GM23248 (cell line): Measurements from ENCODE around the gene PLPPR4. TPM values are rescaled to one million over a fixed set of nuclear protein-coding genes. Genes with fewer than 3 reads are reported as not detected.

ENCODE experiments used
- DNase-seq: peaks from one replicate; pipeline ENCODE4 v3.0.0-alpha.2; 2015
- H2AFZ ChIP-seq: fragments of 200-600 bp; sonication (generic); 2 replicates; pipeline ENCODE4 v1.6.1; 2016; ENCODE audit warnings: antibody characterized with exemption
- H3F3A ChIP-seq: fragments of 200-600 bp; sonication (generic); 2 replicates; pipeline ENCODE4 v1.6.1; 2016; ENCODE audit warnings: mild to moderate bottlenecking, antibody characterized with exemption, mixed run types; ENCODE audit not compliant: insufficient read depth
- H3K27ac ChIP-seq: fragments of 200-600 bp; sonication (generic); 2 replicates; pipeline ENCODE4 v1.5.1; 2016; ENCODE audit warnings: mild to moderate bottlenecking
- H3K27me3 ChIP-seq: fragments of 200-600 bp; sonication (generic); replicated peaks from 2 replicates; pipeline ENCODE4 v1.6.1; 2016; ENCODE audit warnings: mild to moderate bottlenecking; ENCODE audit not compliant: insufficient read depth
- H3K36me3 ChIP-seq: fragments of 200-600 bp; sonication (generic); 2 replicates; pipeline ENCODE4 v1.6.1; 2016; ENCODE audit warnings: low read depth, mild to moderate bottlenecking
- H3K4me1 ChIP-seq: fragments of 200-600 bp; sonication (generic); 2 replicates; pipeline ENCODE4 v1.6.1; 2016; ENCODE audit warnings: mild to moderate bottlenecking; ENCODE audit not compliant: insufficient read depth
- H3K4me2 ChIP-seq: fragments of 200-600 bp; sonication (generic); one replicate; pipeline ENCODE4 v1.6.1; 2016; ENCODE audit warnings: mild to moderate bottlenecking; ENCODE audit not compliant: unreplicated experiment
- H3K4me3 ChIP-seq: fragments of 200-600 bp; sonication (generic); 2 replicates; pipeline ENCODE4 v1.5.1; 2016; ENCODE audit warnings: mild to moderate bottlenecking
- H3K79me2 ChIP-seq: fragments of 200-600 bp; sonication (generic); 2 replicates; pipeline ENCODE4 v1.6.1; 2016; ENCODE audit warnings: mild to moderate bottlenecking; ENCODE audit not compliant: insufficient read depth
- H3K9ac ChIP-seq: fragments of 200-600 bp; sonication (generic); 2 replicates; pipeline ENCODE4 v1.6.1; 2016; ENCODE audit warnings: mild to moderate bottlenecking
- H3K9me2 ChIP-seq: fragments of 200-600 bp; sonication (generic); 2 replicates; pipeline ENCODE4 v1.6.1; 2016; ENCODE audit warnings: mixed run types, mild to moderate bottlenecking, moderate library complexity; ENCODE audit not compliant: insufficient read depth
- H3K9me3 ChIP-seq: fragments of 200-600 bp; sonication (generic); one replicate; pipeline ENCODE4 v1.6.1; 2017; ENCODE audit warnings: low read depth
- H4K20me1 ChIP-seq: fragments of 200-600 bp; sonication (generic); 2 replicates; pipeline ENCODE4 v1.6.0; 2016; ENCODE audit not compliant: insufficient read depth
- EZH2 ChIP-seq: fragments of 200-600 bp; sonication (generic); IDR thresholded peaks from 2 replicates; pipeline ENCODE4 v1.6.1; 2018; ENCODE audit warnings: antibody characterized with exemption, mild to moderate bottlenecking; ENCODE audit not compliant: insufficient read depth, poor library complexity, severe bottlenecking
- EZH2phosphoT487 ChIP-seq: fragments of 200-600 bp; sonication (generic); IDR thresholded peaks from 2 replicates; pipeline ENCODE4 v1.6.1; 2018; ENCODE audit warnings: antibody characterized with exemption, moderate library complexity, mild to moderate bottlenecking, low read depth; ENCODE audit not compliant: insufficient read depth
- WGBS, 2 experiments: methylation state at CpG; one replicate each; pipeline ENCODE4 v1.1.6; 2015 to 2017; ENCODE audit warnings: low lambda C conversion rate in 2 of 2, low coverage in 1 of 2; ENCODE audit errors: missing lambda C conversion rate in 2 of 2; 5-methylcytosine and 5-hydroxymethylcytosine counted together
- in situ Hi-C: fragments of 300-500 bp; cut with MboI; formaldehyde crosslinking; loops from 2 replicates; pipeline ENCODE4 v1.15.0; 2020
- polyA plus RNA-seq: library from polyadenylated mRNA; unstranded; fragments of >200 nt; fragmentation: Nextera tagmentation; extraction: Ambion mirVana; gene quantifications from 2 replicates; pipeline ENCODE4 v1.2.1, GENCODE V29; 2016
- total RNA-seq: library from RNA; depleted of rRNA; stranded (reverse); fragments of >200 nt; shearing (Covaris generic); gene quantifications from 2 replicates; pipeline ENCODE4 v1.2.3, GENCODE V29; 2014

PLPPR4 gene
- total and polyA plus RNA-seq, 2 experiments from 2014 or later: 0.79 to 1.7 TPM

DNA sequence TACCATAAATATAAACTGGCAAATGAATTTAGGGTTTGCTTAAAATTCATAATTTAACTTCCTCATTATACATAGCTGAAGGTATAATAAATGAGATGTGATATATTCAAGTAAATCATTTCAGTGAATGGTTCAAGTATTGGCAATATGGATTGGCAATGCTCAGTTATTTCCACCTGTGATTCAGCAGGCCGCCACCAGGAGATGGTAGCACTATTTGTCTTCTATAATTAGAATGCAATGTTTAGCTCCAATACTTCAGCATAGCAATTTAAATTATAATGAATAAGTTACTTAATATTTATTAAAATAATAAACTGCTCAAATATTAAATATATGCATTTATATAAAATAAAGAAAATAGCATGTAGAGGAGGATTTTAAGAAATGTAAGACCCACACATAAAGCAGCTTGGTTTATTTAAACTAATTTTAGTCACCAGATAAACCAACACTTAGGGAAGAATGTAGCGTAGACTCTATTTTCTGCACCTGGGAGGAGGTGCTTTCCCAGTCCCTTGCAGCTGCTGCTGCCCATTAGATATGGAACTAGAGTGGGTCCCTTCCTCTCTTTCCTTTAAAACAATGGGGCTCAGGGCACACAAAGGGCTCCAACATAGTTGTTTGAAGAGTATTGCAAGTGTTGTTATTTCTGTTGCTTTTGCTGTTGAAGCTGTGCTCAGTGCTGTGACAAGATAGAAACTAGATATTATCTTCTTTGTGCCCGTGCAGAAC, 62.1 kb downstream of the PLPPR4 start:
- no peak overlapping the region for H3K27ac ChIP-seq
- in situ Hi-C loops: no loop called here
- DNase-seq: no peak

DNA sequence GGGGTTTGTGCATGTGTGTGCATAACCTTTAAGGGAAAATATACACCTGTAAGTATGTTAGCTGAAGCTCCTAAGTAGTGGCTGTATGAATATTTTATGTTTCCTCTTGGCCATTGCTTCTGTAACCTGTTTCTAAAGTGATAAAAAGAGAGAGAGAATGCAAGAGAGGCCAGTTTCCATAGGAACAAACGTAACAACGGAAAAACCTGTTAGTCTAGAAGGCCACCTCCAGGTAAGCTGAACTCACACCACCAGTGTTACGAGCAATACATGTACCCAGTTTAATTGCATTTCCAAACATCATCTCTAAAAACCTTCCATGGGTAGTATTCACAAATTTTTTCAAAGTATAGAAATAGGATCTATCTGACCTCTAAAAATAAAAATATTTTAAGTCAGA, 63.1 kb downstream of the PLPPR4 start:
- DNase-seq: no peak
- Histone ChIP-seq H3K27me3 (no peaks in the 10 kb centered on the region), H3K4me3 (no peak overlapping the region), H2AFZ (no peak overlapping the region), H3K9me2 (no peaks in the 10 kb centered on the region), H3K4me2 (no peak overlapping the region), H3K4me1 (no peaks in the 10 kb centered on the region), H4K20me1 (no peaks in the 10 kb centered on the region), H3K9me3 (no peaks in the 10 kb centered on the region), H3F3A (no peaks in the 10 kb centered on the region), H3K79me2 (no peaks in the 10 kb centered on the region), H3K36me3 (no peaks in the 10 kb centered on the region), H3K27ac (no peak overlapping the region), H3K9ac (no peak overlapping the region)
- TF ChIP-seq EZH2 (no peak), EZH2phosphoT487 (no peak)
- in situ Hi-C loops: no loop called here
- WGBS, 2 experiments: 40 to 47% methylated on average over 3 of the region's 3 CpGs

More for the DNA sequence above, 62.1 kb downstream of the PLPPR4 start:
- Histone ChIP-seq H3K4me2 (no peak overlapping the region), H4K20me1 (no peaks in the 10 kb centered on the region), H3K9me3 (no peaks in the 10 kb centered on the region), H3K9ac (no peak overlapping the region), H3K4me1 (no peaks in the 10 kb centered on the region), H3F3A (no peaks in the 10 kb centered on the region), H3K36me3 (no peaks in the 10 kb centered on the region), H3K4me3 (no peak overlapping the region), H3K79me2 (no peaks in the 10 kb centered on the region), H2AFZ (no peak overlapping the region), H3K9me2 (no peaks in the 10 kb centered on the region), H3K27me3 (no peaks in the 10 kb centered on the region)
- TF ChIP-seq EZH2 (no peak), EZH2phosphoT487 (no peak)
- 34 to 43% methylated on average over 3 of the region's 3 CpGs for WGBS, 2 experiments

DNA sequence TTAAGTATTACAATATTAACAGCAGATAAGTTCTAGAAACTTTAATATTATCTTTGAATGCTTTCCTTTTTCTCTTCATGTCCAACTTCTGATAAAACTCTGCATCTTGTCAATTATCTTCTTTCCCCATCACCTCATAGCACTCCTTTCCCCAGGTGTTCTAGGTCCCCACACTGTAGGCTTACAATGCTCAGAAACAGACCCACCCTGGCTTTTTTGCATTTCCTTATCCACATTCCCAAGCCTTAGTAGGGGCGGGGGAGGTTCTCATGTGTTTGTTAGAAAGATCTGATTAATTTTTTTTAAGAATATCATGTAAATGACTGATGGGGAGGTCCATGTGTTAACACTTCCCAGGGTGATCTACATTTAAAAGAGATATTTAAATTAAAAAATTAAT, 63.9 kb downstream of the PLPPR4 start:
- Histone ChIP-seq H3K27me3 (no peaks in the 10 kb centered on the region), H3K4me1 (no peaks in the 10 kb centered on the region), H2AFZ (no peak overlapping the region), H3K4me2 (no peak overlapping the region), H3K9me3 (no peaks in the 10 kb centered on the region), H3F3A (no peaks in the 10 kb centered on the region), H3K9ac (no peak overlapping the region), H3K27ac (no peak overlapping the region), H4K20me1 (no peaks in the 10 kb centered on the region), H3K36me3 (no peaks in the 10 kb centered on the region), H3K4me3 (no peak overlapping the region), H3K79me2 (no peaks in the 10 kb centered on the region), H3K9me2 (no peaks in the 10 kb centered on the region)
- in situ Hi-C loops: no loop called here
- WGBS, 2 experiments: 33 to 36% methylated on average over 1 of the region's 1 CpG
- TF ChIP-seq EZH2phosphoT487 (no peak), EZH2 (no peak)
- no peak for DNase-seq

DNA sequence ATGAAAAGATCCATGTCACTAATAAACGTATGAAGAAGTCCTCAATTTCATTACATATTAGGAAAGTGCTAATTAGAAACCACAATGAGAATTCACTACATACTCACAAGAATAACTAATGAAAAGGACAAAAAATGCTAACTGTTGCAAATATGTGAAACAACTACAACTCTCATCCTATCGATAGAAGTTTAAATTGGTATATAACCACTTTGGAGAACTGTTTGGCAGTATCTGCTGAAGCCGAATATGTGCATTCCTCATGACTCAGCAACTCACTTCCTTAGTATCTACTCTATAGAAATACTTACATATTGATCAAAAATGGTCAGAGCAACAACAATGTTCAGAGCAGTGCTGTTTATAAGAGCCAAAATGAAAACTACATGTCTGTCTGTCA, 66.8 kb downstream of the PLPPR4 start:
- H3K4me2 ChIP-seq: no peak overlapping the region
- H3K36me3 ChIP-seq: no peaks in the 10 kb centered on the region
- DNase-seq: no peak
- WGBS, 2 experiments: 64 to 68% methylated on average over 3 of the region's 3 CpGs
- no peaks in the 10 kb centered on the region for H3K4me1 ChIP-seq
- H3K9me2 ChIP-seq: no peaks in the 10 kb centered on the region
- H4K20me1 ChIP-seq: no peaks in the 10 kb centered on the region
- in situ Hi-C loops: no loop called here
- H3F3A ChIP-seq: no peaks in the 10 kb centered on the region
- H3K9ac ChIP-seq: no peak overlapping the region
- no peak overlapping the region for H3K4me3 ChIP-seq
- H3K27ac ChIP-seq: no peak overlapping the region
- H3K79me2 ChIP-seq: no peaks in the 10 kb centered on the region
- no peaks in the 10 kb centered on the region for H3K27me3 ChIP-seq
- no peak overlapping the region for H2AFZ ChIP-seq
- no peaks in the 10 kb centered on the region for H3K9me3 ChIP-seq
- TF ChIP-seq EZH2phosphoT487 (no peak), EZH2 (no peak)

DNA sequence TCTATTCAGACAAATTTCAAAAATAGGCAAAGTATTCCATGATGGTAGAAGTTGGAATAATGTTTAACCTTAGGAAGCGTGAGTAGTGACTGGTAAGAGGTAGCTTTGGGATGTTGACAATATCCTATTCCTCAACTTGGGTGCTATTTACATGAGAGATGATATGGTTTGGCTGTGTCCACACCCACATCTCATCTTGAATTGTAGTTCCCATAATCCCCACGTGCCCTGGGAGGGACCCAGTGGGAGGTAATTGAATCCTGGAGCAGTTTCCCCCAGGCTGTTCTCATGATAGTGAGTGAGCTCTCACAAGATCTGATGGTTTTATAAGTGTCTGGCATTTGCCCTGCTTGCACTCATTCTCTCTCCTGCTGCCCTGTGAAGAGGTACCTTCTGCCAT, 67.3 kb downstream of the PLPPR4 start:
- H3K27ac ChIP-seq: no peak overlapping the region
- no peaks in the 10 kb centered on the region for H3K4me1 ChIP-seq
- TF ChIP-seq EZH2 (no peak), EZH2phosphoT487 (no peak)
- no peaks in the 10 kb centered on the region for H3K79me2 ChIP-seq
- no peaks in the 10 kb centered on the region for H3K36me3 ChIP-seq
- no peaks in the 10 kb centered on the region for H4K20me1 ChIP-seq
- H3K4me3 ChIP-seq: no peak overlapping the region
- no peak overlapping the region for H2AFZ ChIP-seq
- no peak for DNase-seq
- H3K9me2 ChIP-seq: no peaks in the 10 kb centered on the region
- H3K9ac ChIP-seq: no peak overlapping the region
- H3F3A ChIP-seq: no peaks in the 10 kb centered on the region
- in situ Hi-C loops: no loop called here
- 36 to 41% methylated on average over 2 of the region's 2 CpGs for WGBS, 2 experiments
- H3K4me2 ChIP-seq: no peak overlapping the region
- no peaks in the 10 kb centered on the region for H3K9me3 ChIP-seq
- 0 out of 2 replicates have a peak, but pooled peaks cover 4% of the 10 kb centered on the region for H3K27me3 ChIP-seq
